ENCODE data around the gene ATP9B.

ATP9B gene

DNA sequence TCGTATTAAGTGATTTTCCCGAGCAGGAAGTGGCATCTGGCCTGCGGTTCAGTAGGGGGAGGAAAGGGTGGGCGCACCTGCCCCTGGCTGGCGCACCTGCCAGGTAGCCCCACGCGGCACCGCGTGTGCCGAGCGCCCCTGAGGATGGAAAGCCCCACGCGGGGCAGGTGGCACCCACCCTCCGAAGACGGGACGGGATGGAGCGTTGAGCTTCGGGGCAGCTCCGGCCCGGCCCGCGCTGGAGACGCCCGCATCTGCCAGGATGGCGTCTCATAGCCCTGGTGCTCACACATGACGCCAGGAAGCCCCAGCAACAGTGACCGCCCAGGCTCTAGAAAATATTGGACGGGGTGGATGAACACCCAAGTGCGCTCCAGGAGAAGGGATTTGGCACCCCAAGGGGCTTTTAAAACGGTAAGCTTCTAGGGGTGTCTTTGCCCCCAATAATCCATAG lies 324.0 kb downstream of the ATP9B start:
- no peak overlapping the region for H3K27ac ChIP-seq
- TF ChIP-seq, protein P1, sequence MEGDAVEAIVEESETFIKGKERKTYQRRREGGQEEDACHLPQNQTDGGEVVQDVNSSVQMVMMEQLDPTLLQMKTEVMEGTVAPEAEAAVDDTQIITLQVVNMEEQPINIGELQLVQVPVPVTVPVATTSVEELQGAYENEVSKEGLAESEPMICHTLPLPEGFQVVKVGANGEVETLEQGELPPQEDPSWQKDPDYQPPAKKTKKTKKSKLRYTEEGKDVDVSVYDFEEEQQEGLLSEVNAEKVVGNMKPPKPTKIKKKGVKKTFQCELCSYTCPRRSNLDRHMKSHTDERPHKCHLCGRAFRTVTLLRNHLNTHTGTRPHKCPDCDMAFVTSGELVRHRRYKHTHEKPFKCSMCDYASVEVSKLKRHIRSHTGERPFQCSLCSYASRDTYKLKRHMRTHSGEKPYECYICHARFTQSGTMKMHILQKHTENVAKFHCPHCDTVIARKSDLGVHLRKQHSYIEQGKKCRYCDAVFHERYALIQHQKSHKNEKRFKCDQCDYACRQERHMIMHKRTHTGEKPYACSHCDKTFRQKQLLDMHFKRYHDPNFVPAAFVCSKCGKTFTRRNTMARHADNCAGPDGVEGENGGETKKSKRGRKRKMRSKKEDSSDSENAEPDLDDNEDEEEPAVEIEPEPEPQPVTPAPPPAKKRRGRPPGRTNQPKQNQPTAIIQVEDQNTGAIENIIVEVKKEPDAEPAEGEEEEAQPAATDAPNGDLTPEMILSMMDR (IDR thresholded peaks at IDR 0.05) = no peak
- no peak for TF ChIP-seq ZFX (IDR thresholded peaks at IDR 0.05; ENCODE audit: borderline replicate concordance)

DNA sequence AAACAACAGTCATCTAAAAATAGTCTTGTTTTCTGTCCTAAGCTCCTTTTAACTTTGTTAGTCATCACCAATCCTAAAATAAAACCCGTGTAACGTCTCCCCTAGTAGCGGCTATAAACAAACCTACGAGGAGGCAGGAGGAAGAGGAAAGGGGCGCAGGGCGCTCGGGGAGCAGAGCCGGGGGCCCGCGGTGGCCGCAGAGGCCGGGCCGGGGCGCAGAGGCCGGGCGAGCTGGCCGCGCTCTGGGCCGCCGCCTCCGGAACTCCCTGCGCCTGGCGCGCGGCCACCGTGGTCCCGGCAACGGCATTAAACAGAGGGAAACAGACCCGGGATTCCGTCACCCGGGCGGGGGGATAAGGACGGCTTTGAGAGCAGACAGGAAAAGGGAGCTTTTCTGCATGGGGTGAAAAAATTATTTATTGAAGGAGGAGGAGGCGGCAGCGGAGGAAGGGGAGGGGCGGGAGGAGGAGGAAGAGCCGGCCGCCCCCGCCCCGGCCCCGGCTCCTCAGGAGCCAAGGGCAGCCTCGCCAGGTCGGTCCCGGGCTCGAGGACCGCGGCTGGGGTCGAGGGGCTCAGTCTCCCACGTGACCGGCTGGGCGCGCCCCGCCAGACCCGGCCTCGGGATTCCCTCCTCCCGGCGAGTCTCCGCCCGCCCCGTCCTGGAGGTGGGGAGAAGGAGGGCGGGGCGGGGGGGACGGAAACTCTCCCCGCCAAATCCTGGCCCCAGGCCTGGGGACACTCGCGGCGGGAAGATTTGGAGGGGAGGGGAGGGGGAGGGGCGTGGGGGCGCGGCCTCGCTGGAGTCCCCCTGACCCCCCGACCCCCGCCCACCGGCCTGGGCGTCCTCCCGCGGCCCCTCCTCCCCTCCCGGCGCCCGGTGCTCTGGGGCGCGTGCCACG lies 324.7 kb downstream of the ATP9B start:
- TF ChIP-seq, protein P1 (IDR thresholded peaks at IDR 0.05) = no peak
- no peak overlapping the region for H3K27ac ChIP-seq

DNA sequence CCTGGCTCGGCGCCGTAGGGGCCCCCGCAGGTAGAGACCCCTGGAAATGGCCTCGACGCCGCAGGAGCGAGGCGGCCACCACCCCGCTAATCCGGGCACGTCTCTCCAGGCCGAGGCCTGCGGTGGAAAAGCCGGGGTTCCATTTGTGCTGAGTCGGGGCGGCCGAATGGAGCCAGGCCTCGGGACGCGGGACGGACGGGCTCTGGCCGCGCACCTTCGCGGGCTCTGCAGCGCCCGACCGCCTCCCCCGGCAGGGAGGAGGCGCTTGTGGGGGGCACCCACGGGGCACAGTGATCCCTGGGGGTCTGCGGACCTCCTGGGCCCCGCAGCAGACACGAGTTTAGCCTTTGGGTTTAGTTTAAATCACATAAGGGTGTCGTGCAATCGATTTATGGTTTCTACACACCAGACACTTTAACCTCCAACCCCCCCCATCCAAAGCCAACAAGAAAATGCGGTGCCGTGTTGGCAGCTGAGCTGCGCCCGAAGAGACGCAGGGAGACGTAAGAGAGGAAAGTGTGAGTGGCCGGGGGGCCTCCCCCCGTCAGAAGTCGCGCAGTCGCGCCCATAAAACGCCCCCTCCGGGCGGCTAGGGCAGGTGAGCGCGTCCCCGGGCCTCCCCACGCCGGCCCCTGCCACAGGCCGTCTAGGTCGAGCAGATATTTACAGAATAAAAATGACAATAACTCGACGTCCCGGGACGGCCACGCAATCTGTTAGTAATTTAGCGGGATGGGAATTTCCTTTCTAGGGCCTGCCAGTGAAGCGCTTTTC lies 325.5 kb downstream of the ATP9B start:
- H3K27ac ChIP-seq = no peak overlapping the region
- no peak for TF ChIP-seq ZFX (IDR thresholded peaks at IDR 0.05; ENCODE audit: borderline replicate concordance)

DNA sequence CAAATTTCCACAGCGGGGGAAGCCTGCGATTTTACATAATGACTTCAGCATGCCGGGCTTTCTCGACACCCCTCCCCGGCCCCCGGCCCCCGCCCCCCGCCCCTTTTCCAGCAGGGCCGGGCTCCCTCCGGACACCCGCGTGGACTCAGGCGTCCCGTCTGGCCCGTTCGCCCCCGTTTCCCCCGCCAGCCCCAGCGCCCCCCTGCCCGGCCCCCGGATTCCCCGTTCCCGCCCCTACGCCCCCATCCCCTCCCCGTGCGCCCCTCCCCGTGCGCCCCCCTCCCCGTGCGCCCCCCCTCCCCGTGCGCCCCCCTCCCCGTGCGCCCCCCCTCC lies 326.1 kb downstream of the ATP9B start:
- TF ChIP-seq ZFX (IDR thresholded peaks at IDR 0.05; ENCODE audit: borderline replicate concordance) = no peak
- TF ChIP-seq, protein P1 (IDR thresholded peaks at IDR 0.05) = no peak
- H3K27ac ChIP-seq = no peak overlapping the region

DNA sequence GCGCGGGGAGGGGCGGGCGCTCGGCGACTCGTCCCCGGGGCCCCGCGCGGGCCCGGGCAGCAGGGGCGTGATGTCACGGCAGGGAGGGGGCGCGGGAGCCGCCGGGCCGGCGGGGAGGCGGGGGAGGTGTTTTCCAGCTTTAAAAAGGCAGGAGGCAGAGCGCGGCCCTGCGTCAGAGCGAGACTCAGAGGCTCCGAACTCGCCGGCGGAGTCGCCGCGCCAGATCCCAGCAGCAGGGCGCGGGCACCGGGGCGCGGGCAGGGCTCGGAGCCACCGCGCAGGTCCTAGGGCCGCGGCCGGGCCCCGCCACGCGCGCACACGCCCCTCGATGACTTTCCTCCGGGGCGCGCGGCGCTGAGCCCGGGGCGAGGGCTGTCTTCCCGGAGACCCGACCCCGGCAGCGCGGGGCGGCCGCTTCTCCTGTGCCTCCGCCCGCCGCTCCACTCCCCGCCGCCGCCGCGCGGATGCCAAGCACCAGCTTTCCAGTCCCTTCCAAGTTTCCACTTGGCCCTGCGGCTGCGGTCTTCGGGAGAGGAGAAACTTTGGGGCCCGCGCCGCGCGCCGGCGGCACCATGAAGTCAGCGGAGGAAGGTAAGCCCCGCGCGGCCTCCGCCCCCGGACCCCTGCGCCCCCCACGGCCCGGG lies 326.7 kb downstream of the ATP9B start, which contains the start of gene NFATC1:
TSS of gene NFATC1 (plus strand) at position 170 of the 644 bp plus-strand sequence. CDS start at position 465, 295 bp downstream.
- no peak within 1 kb of the TSS for H3K27ac ChIP-seq
- no peak for TF ChIP-seq ZFX (IDR thresholded peaks at IDR 0.05; ENCODE audit: borderline replicate concordance)
- TF ChIP-seq, protein P1 (IDR thresholded peaks at IDR 0.05) = no peak

DNA sequence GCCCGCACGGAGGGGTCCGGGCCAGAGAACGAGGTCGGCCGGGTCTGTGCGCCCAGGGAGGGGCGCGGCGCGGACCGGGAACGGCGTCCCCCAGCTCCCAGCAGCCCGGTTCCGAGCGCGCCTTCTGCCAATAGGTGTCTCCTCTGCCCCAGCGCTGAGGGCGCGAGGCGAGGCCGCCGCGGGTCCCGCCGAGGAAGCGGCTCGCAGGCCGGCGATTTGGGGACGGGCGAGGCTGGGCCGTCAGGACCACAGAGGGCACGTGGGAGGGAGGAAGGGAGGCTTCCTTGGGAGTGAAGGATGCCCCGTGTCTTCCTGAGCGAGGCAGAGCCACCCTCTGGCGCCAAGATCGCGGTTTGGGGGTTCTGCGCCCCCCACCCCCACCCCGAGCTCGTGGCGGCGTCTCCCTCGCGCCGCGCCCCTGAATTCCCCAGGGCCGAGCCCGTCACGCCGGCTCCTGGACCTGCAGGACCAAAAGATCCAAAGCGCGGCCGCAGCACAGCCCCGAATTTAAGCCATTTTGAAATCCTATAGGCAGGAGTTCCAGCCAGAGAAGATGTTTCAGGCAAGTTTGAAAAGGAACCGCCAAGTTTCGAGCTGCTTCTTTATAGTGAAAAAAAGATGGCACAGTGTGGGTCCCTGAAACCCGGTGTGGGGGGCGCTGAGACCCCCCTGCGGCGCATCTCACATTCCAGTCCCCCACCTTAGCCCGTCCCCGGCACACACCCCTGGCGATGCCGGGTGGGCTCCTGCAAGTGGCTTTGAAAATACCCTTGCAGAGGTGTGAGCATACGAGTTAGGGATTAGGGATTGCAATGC lies 327.4 kb downstream of the ATP9B start:
- TF ChIP-seq, protein P1 (IDR thresholded peaks at IDR 0.05) = peak; percentile 36
- no peak for TF ChIP-seq ZFX (IDR thresholded peaks at IDR 0.05; ENCODE audit: borderline replicate concordance)
- no peak overlapping the region for H3K27ac ChIP-seq
